ENCODE measurements around the gene ADAT2. TPM values are rescaled to one million over a fixed set of nuclear protein-coding genes. Genes with fewer than 3 reads are reported as not detected.

ADAT2 gene
- total and polyA plus RNA-seq, 2 of the 4 experiments (the other 2 are of a cell fraction): 2.7 to 5.4 TPM

GRCh38 chr6:143478479-143479062, 28.1 kb upstream of the ADAT2 start:
- Histone ChIP-seq H3K18ac (ENCODE audit: low read depth, low read length) (no peak overlapping the region), H2AK9ac (replicated peaks; ENCODE audit: low read depth, low read length, poor library complexity) (no peak overlapping the region), H3K9me3 (ENCODE audit: control insufficient read depth, insufficient read depth, low read length) (no peaks in the 10 kb centered on the region), H2AFZ (replicated peaks; ENCODE audit: low read length, poor library complexity) (no peak overlapping the region), H2BK5ac (ENCODE audit: low read depth, low read length, poor library complexity, severe bottlenecking) (no peak overlapping the region), H2BK120ac (ENCODE audit: low read depth, low read length) (no peak overlapping the region), H3K27ac (ENCODE audit: insufficient read depth, low read length) (no peak overlapping the region), H2BK15ac (ENCODE audit: low read depth, low read length) (no peak overlapping the region), H2BK20ac (ENCODE audit: low read depth, low read length) (no peak overlapping the region), H3K23ac (ENCODE audit: low read depth, low read length) (no peak overlapping the region), H3K9me1 (ENCODE audit: insufficient read depth, low read length) (no peaks in the 10 kb centered on the region), H3K4me1 (ENCODE audit: control insufficient read depth, insufficient read depth, low read length) (no peaks in the 10 kb centered on the region), H2AK5ac (ENCODE audit: low read depth, low read length) (no peak overlapping the region), H4K20me1 (ENCODE audit: insufficient read depth, low read length) (no peaks in the 10 kb centered on the region), H4K5ac (ENCODE audit: low read depth, low read length) (no peak overlapping the region), H4K8ac (ENCODE audit: low read depth in 2 of 2, low read length in 2 of 2) (no peak overlapping the region), H3K4ac (ENCODE audit: low read depth, low read length) (no peak overlapping the region), H3K27me3 (ENCODE audit: control insufficient read depth, insufficient read depth, low read length) (no peaks in the 10 kb centered on the region), H3K14ac (replicated peaks; ENCODE audit: low read depth, low read length) (no peak overlapping the region), H3K79me1 (ENCODE audit: low read depth in 1 of 2, low read length in 2 of 2) (no peaks in the 10 kb centered on the region), H3K4me3 (ENCODE audit: insufficient read depth, low read depth, low read length) (no peak overlapping the region), H3K36me3 (ENCODE audit: control insufficient read depth, insufficient read depth, low read length) (peaks cover 9% of the 10 kb centered on the region), H3K4me2 (ENCODE audit: low read depth, low read length) (no peak overlapping the region), H3K9ac (ENCODE audit: low read depth, low read length) (no peak overlapping the region), H4K91ac (ENCODE audit: insufficient read depth, low read depth, low read length) (no peak overlapping the region), H3K56ac (ENCODE audit: extremely low read depth, insufficient read depth, low read length) (no peak overlapping the region)
- in situ Hi-C loops (cut with MboI; ENCODE audit: low sequenced_read_pairs): no loop called here
- ChIA-PET CTCF (interaction anchor here (0.5 to 0.7 kb wide), 2 partner anchors 29 to 665 kb away, joined by 3 to 6 read pairs; no protein-coding TSS in a partner anchor), POLR2A (ENCODE audit: unreplicated experiment) (no interaction called here)
- dilution Hi-C loops (cut with HindIII; ENCODE audit: low sequenced_read_pairs, unreplicated experiment): no loop called here
- intact Hi-C loops (cut with micrococcal nuclease): no loop called here
- DNase-seq: no peak
- ATAC-seq (ENCODE audit: low read depth): no peak
- no peak for TF ChIP-seq RFX5 (IDR thresholded peaks at IDR 0.05; ENCODE audit: low read depth, low read length)
- TF ChIP-seq, protein P1, sequence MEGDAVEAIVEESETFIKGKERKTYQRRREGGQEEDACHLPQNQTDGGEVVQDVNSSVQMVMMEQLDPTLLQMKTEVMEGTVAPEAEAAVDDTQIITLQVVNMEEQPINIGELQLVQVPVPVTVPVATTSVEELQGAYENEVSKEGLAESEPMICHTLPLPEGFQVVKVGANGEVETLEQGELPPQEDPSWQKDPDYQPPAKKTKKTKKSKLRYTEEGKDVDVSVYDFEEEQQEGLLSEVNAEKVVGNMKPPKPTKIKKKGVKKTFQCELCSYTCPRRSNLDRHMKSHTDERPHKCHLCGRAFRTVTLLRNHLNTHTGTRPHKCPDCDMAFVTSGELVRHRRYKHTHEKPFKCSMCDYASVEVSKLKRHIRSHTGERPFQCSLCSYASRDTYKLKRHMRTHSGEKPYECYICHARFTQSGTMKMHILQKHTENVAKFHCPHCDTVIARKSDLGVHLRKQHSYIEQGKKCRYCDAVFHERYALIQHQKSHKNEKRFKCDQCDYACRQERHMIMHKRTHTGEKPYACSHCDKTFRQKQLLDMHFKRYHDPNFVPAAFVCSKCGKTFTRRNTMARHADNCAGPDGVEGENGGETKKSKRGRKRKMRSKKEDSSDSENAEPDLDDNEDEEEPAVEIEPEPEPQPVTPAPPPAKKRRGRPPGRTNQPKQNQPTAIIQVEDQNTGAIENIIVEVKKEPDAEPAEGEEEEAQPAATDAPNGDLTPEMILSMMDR (conservative IDR thresholded peaks at IDR 0.05; ENCODE audit: low read depth, low read length): no peak
- peak; percentile 87 for TF ChIP-seq MAFK (IDR thresholded peaks at IDR 0.05; ENCODE audit: low read depth, low read length)
- TF ChIP-seq CEBPB (IDR thresholded peaks at IDR 0.05; ENCODE audit: low read depth, low read length): no peak
- no TSS peak for BruUV-seq (replicated peaks)
- no CpG with 5 or more reads among the region's 3 CpGs for WGBS, 2 experiments (ENCODE audit: extremely low coverage in 2 of 2, insufficient read length in 1 of 2)
